ENCODE results near the gene RAB40C. TPM values are rescaled to one million over a fixed set of nuclear protein-coding genes. Genes with fewer than 3 reads are reported as not detected.

Gene RAB40C
- total and polyA plus RNA-seq, 9 of the 15 experiments (the other 6 are each of a cell fraction or from before 2014, with no cell fraction given) = 0.17 to 23.4 (median 8.7) TPM

DNA sequence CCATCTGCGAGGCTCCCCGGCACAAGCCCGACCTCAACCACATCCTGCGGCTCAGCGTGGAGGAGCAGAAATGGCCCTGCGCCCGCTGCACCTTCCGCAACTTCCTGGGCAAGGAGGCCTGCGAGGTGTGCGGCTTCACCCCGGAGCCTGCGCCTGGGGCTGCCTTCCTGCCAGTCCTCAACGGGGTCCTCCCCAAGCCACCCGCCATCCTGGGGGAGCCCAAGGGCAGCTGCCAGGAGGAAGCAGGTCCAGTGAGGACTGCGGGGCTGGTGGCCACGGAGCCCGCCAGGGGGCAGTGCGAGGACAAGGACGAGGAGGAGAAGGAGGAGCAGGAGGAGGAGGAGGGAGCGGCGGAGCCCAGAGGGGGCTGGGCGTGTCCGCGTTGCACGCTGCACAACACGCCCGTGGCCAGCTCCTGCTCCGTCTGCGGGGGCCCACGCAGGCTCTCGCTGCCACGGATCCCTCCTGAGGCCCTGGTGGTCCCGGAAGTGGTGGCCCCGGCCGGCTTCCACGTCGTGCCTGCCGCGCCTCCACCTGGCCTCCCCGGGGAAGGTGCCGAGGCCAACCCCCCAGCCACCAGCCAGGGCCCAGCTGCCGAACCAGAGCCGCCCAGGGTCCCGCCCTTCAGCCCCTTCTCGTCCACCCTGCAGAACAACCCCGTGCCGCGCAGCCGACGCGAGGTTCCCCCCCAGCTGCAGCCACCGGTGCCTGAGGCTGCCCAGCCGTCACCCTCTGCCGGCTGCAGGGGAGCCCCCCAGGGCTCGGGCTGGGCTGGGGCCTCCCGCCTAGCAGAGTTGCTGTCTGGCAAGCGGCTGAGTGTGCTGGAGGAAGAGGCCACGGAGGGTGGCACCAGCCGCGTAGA lies 42.7 kb upstream of the RAB40C start (continued):
- TF ChIP-seq, protein P1, sequence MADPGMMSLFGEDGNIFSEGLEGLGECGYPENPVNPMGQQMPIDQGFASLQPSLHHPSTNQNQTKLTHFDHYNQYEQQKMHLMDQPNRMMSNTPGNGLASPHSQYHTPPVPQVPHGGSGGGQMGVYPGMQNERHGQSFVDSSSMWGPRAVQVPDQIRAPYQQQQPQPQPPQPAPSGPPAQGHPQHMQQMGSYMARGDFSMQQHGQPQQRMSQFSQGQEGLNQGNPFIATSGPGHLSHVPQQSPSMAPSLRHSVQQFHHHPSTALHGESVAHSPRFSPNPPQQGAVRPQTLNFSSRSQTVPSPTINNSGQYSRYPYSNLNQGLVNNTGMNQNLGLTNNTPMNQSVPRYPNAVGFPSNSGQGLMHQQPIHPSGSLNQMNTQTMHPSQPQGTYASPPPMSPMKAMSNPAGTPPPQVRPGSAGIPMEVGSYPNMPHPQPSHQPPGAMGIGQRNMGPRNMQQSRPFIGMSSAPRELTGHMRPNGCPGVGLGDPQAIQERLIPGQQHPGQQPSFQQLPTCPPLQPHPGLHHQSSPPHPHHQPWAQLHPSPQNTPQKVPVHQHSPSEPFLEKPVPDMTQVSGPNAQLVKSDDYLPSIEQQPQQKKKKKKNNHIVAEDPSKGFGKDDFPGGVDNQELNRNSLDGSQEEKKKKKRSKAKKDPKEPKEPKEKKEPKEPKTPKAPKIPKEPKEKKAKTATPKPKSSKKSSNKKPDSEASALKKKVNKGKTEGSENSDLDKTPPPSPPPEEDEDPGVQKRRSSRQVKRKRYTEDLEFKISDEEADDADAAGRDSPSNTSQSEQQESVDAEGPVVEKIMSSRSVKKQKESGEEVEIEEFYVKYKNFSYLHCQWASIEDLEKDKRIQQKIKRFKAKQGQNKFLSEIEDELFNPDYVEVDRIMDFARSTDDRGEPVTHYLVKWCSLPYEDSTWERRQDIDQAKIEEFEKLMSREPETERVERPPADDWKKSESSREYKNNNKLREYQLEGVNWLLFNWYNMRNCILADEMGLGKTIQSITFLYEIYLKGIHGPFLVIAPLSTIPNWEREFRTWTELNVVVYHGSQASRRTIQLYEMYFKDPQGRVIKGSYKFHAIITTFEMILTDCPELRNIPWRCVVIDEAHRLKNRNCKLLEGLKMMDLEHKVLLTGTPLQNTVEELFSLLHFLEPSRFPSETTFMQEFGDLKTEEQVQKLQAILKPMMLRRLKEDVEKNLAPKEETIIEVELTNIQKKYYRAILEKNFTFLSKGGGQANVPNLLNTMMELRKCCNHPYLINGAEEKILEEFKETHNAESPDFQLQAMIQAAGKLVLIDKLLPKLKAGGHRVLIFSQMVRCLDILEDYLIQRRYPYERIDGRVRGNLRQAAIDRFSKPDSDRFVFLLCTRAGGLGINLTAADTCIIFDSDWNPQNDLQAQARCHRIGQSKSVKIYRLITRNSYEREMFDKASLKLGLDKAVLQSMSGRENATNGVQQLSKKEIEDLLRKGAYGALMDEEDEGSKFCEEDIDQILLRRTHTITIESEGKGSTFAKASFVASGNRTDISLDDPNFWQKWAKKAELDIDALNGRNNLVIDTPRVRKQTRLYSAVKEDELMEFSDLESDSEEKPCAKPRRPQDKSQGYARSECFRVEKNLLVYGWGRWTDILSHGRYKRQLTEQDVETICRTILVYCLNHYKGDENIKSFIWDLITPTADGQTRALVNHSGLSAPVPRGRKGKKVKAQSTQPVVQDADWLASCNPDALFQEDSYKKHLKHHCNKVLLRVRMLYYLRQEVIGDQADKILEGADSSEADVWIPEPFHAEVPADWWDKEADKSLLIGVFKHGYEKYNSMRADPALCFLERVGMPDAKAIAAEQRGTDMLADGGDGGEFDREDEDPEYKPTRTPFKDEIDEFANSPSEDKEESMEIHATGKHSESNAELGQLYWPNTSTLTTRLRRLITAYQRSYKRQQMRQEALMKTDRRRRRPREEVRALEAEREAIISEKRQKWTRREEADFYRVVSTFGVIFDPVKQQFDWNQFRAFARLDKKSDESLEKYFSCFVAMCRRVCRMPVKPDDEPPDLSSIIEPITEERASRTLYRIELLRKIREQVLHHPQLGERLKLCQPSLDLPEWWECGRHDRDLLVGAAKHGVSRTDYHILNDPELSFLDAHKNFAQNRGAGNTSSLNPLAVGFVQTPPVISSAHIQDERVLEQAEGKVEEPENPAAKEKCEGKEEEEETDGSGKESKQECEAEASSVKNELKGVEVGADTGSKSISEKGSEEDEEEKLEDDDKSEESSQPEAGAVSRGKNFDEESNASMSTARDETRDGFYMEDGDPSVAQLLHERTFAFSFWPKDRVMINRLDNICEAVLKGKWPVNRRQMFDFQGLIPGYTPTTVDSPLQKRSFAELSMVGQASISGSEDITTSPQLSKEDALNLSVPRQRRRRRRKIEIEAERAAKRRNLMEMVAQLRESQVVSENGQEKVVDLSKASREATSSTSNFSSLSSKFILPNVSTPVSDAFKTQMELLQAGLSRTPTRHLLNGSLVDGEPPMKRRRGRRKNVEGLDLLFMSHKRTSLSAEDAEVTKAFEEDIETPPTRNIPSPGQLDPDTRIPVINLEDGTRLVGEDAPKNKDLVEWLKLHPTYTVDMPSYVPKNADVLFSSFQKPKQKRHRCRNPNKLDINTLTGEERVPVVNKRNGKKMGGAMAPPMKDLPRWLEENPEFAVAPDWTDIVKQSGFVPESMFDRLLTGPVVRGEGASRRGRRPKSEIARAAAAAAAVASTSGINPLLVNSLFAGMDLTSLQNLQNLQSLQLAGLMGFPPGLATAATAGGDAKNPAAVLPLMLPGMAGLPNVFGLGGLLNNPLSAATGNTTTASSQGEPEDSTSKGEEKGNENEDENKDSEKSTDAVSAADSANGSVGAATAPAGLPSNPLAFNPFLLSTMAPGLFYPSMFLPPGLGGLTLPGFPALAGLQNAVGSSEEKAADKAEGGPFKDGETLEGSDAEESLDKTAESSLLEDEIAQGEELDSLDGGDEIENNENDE (IDR thresholded peaks at IDR 0.05; ENCODE audit: low read depth, low read length) = no peak
- TF ChIP-seq CBX5 (IDR thresholded peaks at IDR 0.05; ENCODE audit: borderline replicate concordance, low read depth) (no peak), FOXP1 (CRISPR knock-in tag; IDR thresholded peaks at IDR 0.05) (no peak), ZNF551 (CRISPR knock-in tag; IDR thresholded peaks at IDR 0.05) (no peak), ZC3H8 (IDR thresholded peaks at IDR 0.05) (no peak), ZSCAN32 (CRISPR knock-in tag; IDR thresholded peaks at IDR 0.05) (no peak)
- TF ChIP-seq, protein P2, sequence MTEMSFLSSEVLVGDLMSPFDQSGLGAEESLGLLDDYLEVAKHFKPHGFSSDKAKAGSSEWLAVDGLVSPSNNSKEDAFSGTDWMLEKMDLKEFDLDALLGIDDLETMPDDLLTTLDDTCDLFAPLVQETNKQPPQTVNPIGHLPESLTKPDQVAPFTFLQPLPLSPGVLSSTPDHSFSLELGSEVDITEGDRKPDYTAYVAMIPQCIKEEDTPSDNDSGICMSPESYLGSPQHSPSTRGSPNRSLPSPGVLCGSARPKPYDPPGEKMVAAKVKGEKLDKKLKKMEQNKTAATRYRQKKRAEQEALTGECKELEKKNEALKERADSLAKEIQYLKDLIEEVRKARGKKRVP (CRISPR knock-in tag; IDR thresholded peaks at IDR 0.05) = no peak
- TF ChIP-seq, protein P3, sequence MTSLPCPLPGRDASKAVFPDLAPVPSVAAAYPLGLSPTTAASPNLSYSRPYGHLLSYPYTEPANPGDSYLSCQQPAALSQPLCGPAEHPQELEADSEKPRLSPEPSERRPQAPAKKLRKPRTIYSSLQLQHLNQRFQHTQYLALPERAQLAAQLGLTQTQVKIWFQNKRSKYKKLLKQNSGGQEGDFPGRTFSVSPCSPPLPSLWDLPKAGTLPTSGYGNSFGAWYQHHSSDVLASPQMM (CRISPR knock-in tag; IDR thresholded peaks at IDR 0.05) = no peak
- TF ChIP-seq, protein P4, sequence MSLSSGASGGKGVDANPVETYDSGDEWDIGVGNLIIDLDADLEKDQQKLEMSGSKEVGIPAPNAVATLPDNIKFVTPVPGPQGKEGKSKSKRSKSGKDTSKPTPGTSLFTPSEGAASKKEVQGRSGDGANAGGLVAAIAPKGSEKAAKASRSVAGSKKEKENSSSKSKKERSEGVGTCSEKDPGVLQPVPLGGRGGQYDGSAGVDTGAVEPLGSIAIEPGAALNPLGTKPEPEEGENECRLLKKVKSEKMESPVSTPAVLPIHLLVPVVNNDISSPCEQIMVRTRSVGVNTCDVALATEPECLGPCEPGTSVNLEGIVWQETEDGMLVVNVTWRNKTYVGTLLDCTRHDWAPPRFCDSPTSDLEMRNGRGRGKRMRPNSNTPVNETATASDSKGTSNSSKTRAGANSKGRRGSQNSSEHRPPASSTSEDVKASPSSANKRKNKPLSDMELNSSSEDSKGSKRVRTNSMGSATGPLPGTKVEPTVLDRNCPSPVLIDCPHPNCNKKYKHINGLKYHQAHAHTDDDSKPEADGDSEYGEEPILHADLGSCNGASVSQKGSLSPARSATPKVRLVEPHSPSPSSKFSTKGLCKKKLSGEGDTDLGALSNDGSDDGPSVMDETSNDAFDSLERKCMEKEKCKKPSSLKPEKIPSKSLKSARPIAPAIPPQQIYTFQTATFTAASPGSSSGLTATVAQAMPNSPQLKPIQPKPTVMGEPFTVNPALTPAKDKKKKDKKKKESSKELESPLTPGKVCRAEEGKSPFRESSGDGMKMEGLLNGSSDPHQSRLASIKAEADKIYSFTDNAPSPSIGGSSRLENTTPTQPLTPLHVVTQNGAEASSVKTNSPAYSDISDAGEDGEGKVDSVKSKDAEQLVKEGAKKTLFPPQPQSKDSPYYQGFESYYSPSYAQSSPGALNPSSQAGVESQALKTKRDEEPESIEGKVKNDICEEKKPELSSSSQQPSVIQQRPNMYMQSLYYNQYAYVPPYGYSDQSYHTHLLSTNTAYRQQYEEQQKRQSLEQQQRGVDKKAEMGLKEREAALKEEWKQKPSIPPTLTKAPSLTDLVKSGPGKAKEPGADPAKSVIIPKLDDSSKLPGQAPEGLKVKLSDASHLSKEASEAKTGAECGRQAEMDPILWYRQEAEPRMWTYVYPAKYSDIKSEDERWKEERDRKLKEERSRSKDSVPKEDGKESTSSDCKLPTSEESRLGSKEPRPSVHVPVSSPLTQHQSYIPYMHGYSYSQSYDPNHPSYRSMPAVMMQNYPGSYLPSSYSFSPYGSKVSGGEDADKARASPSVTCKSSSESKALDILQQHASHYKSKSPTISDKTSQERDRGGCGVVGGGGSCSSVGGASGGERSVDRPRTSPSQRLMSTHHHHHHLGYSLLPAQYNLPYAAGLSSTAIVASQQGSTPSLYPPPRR (CRISPR knock-in tag; IDR thresholded peaks at IDR 0.05; ENCODE audit: borderline replicate concordance) = no peak
